ENCODE data around the gene TCEA3. TPM values are rescaled to one million over a fixed set of nuclear protein-coding genes. Genes with fewer than 3 reads are reported as not detected.

The TCEA3 gene
- total and polyA plus RNA-seq, 2 experiments from 2014 or later, result not detected

GRCh38 chr1:23422241-23422877, 2.2 kb downstream of the TCEA3 start:
- H3K9me3 Mint-ChIP-seq, result no peaks in the 10 kb centered on the region
- TF ChIP-seq NANOG (IDR thresholded peaks at IDR 0.05; ENCODE audit: borderline replicate concordance), result no peak
- TF ChIP-seq REST (IDR thresholded peaks at IDR 0.05; ENCODE audit: unreplicated experiment), result no peak
- no peak for TF ChIP-seq CTCF (conservative IDR thresholded peaks at IDR 0.05; ENCODE audit: low read depth in 2 of 2)
- no peak for TF ChIP-seq EZH2phosphoT487 (IDR thresholded peaks at IDR 0.05; ENCODE audit: unreplicated experiment)
- no peak for TF ChIP-seq ZNF331 (CRISPR knock-in tag; IDR thresholded peaks at IDR 0.05; ENCODE audit: low read depth)
- no peak for TF ChIP-seq ZNF462 (CRISPR knock-in tag; IDR thresholded peaks at IDR 0.05)
- no peak for TF ChIP-seq JUNB (IDR thresholded peaks at IDR 0.05; ENCODE audit: unreplicated experiment)
- no peak for TF ChIP-seq EZH2 (IDR thresholded peaks at IDR 0.05; ENCODE audit: low read depth, unreplicated experiment)
- TF ChIP-seq CREB1 (CRISPR knock-in tag; IDR thresholded peaks at IDR 0.05; ENCODE audit: low read depth), result no peak
- TF ChIP-seq POLR2AphosphoS5 (IDR thresholded peaks at IDR 0.05; ENCODE audit: low read depth), result no peak
- TF ChIP-seq ZNF114 (CRISPR knock-in tag; IDR thresholded peaks at IDR 0.05), result no peak
- no peak for TF ChIP-seq STAT1 (IDR thresholded peaks at IDR 0.05; ENCODE audit: unreplicated experiment)
- TF ChIP-seq, protein P1, sequence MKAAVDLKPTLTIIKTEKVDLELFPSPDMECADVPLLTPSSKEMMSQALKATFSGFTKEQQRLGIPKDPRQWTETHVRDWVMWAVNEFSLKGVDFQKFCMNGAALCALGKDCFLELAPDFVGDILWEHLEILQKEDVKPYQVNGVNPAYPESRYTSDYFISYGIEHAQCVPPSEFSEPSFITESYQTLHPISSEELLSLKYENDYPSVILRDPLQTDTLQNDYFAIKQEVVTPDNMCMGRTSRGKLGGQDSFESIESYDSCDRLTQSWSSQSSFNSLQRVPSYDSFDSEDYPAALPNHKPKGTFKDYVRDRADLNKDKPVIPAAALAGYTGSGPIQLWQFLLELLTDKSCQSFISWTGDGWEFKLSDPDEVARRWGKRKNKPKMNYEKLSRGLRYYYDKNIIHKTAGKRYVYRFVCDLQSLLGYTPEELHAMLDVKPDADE (IDR thresholded peaks at IDR 0.05), result no peak
- Histone ChIP-seq H3K9me2 (ENCODE audit: insufficient read depth) (no peaks in the 10 kb centered on the region), H3K4me3 (no peak overlapping the region), H3K4me1 (ENCODE audit: insufficient read depth) (peaks cover 4% of the 10 kb centered on the region; the same call in 1 of the 2 replicates), H3F3A (replicated peaks; ENCODE audit: low read depth) (0 out of 2 replicates have a peak, but pooled peaks cover 7% of the 10 kb centered on the region), H3K27ac (ENCODE audit: low read depth) (no peak overlapping the region), H3K36me3 (ENCODE audit: insufficient read depth) (no peaks in the 10 kb centered on the region), H3K79me2 (replicated peaks; ENCODE audit: insufficient read depth) (no peaks in the 10 kb centered on the region), H3K27me3 (ENCODE audit: insufficient read depth) (peaks cover 100% of the 10 kb centered on the region), H2AFZ (no peak overlapping the region), H3K4me2 (no peak overlapping the region), H4K20me1 (replicated peaks; ENCODE audit: insufficient read depth) (peaks cover 22% of the 10 kb centered on the region)
- H3K4me3 Mint-ChIP-seq, result no peak overlapping the region
- no peak for ATAC-seq
- no peak overlapping the region for H3K27ac Mint-ChIP-seq
- H3K27me3 Mint-ChIP-seq (ENCODE audit: insufficient read depth, low read depth, poor library complexity), result peaks cover 97% of the 10 kb centered on the region
- no peak for DNase-seq (ENCODE audit: low spot score)
- H3K36me3 Mint-ChIP-seq (ENCODE audit: low read depth), result peaks cover 13% of the 10 kb centered on the region
- H3K4me1 Mint-ChIP-seq, result peaks cover 12% of the 10 kb centered on the region
